ENCODE results near the gene CRAMP1. TPM values are rescaled to one million over a fixed set of nuclear protein-coding genes. Genes with fewer than 3 reads are reported as not detected.
"Not testable (repeated sequence)": the region's sequence is repeated elsewhere in the genome, so short reads cannot be mapped to it uniquely, and the experiment has no call there.

The CRAMP1 gene
- polyA plus RNA-seq, 1 donor: 22.0 TPM

GRCh38 chr16:1575578-1575977 is 36.6 kb upstream of the CRAMP1 start:
- Histone ChIP-seq H3K4me1 (ENCODE audit: control insufficient read depth, insufficient read depth, low read length) (no peaks in the 10 kb centered on the region), H3K4me3 (ENCODE audit: low read length) (no peak overlapping the region), H3K27me3 (ENCODE audit: control insufficient read depth, insufficient read depth, low read length) (no peaks in the 10 kb centered on the region), H3K27ac (ENCODE audit: low read length) (no peak overlapping the region), H3K36me3 (ENCODE audit: control insufficient read depth, insufficient read depth, low read length) (peaks cover 15% of the 10 kb centered on the region), H3K9me3 (ENCODE audit: control insufficient read depth, low read depth, low read length) (no peaks in the 10 kb centered on the region)
- DNase-seq: no peak

DNA sequence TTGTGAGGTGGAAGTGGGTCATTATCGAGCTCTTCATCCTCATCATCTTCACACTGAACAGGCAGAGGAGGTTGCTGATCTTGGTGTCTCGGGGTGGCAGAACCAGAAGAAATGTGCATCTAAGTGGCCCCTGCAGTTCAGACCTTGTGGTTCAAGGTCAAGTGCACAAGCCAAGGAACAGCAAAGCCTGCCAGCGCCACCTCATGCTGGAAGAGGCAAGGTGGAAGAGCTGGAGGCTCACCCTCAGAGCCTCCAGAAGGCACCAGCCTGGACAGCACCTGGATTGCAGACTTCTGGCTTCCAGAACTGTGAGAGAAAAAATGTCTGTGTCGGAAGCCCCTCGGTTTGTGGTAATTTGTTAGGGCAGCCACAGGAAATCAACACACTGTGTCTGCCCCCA is 32.9 kb upstream of the CRAMP1 start:
- no peak overlapping the region for H3K27ac ChIP-seq (ENCODE audit: low read length)
- H3K27me3 ChIP-seq (ENCODE audit: control insufficient read depth, insufficient read depth, low read length): no peaks in the 10 kb centered on the region
- no peaks in the 10 kb centered on the region for H3K9me3 ChIP-seq (ENCODE audit: control insufficient read depth, low read depth, low read length)
- H3K36me3 ChIP-seq (ENCODE audit: control insufficient read depth, insufficient read depth, low read length): peaks cover 27% of the 10 kb centered on the region
- no peak for DNase-seq
- no CpG with 5 or more reads among the region's 5 CpGs for WGBS (ENCODE audit: insufficient coverage, low lambda C conversion rate)
- no peak overlapping the region for H3K4me3 ChIP-seq (ENCODE audit: low read length)
- H3K4me1 ChIP-seq (ENCODE audit: control insufficient read depth, insufficient read depth, low read length): no peaks in the 10 kb centered on the region

- Histone ChIP-seq H3K27me3 (ENCODE audit: control insufficient read depth, insufficient read depth, low read length) (no peaks in the 10 kb centered on the region), H3K27ac (ENCODE audit: low read length) (no peak overlapping the region), H3K4me1 (ENCODE audit: control insufficient read depth, insufficient read depth, low read length) (no peaks in the 10 kb centered on the region), H3K4me3 (ENCODE audit: low read length) (no peak overlapping the region), H3K9me3 (ENCODE audit: control insufficient read depth, low read depth, low read length) (no peaks in the 10 kb centered on the region), H3K36me3 (ENCODE audit: control insufficient read depth, insufficient read depth, low read length) (peaks cover 33% of the 10 kb centered on the region)
- WGBS (ENCODE audit: insufficient coverage, low lambda C conversion rate): no CpG with 5 or more reads among the region's 12 CpGs
- no peak for DNase-seq
Measured at GRCh38 chr16:1580256-1580655, 31.9 kb upstream of the CRAMP1 start.

GRCh38 chr16:1580956-1581355 is 31.2 kb upstream of the CRAMP1 start:
- H3K27me3 ChIP-seq (ENCODE audit: control insufficient read depth, insufficient read depth, low read length): no peaks in the 10 kb centered on the region
- H3K4me3 ChIP-seq (ENCODE audit: low read length): no peak overlapping the region
- no peaks in the 10 kb centered on the region for H3K9me3 ChIP-seq (ENCODE audit: control insufficient read depth, low read depth, low read length)
- WGBS (ENCODE audit: insufficient coverage, low lambda C conversion rate): no CpG with 5 or more reads among the region's 6 CpGs
- peaks cover 34% of the 10 kb centered on the region for H3K36me3 ChIP-seq (ENCODE audit: control insufficient read depth, insufficient read depth, low read length)
- no peak overlapping the region for H3K27ac ChIP-seq (ENCODE audit: low read length)
- peak; percentile 4 to 8 for DNase-seq
- H3K4me1 ChIP-seq (ENCODE audit: control insufficient read depth, insufficient read depth, low read length): no peaks in the 10 kb centered on the region

DNA sequence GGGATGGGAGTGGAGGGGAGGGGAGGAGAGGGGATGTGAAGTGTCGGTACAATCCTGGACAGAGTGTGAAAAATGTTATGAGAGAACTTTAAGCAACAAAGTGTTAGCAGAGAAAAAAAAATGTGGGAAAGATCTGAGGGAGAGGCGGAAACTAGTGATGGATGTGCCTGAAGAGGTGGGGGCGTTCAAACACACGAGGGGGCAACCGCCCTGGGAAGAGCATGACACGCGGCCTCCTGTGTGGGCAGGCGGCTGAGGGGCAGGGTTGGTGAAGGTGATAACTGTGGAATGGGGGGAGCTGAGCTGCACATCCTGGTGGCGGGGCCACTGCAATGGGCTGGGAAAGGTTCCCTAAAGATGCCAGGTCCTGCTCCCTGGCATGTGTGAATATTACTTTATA is 30.4 kb upstream of the CRAMP1 start:
- DNase-seq: no peak
- H3K4me3 ChIP-seq (ENCODE audit: low read length): no peak overlapping the region
- H3K4me1 ChIP-seq (ENCODE audit: control insufficient read depth, insufficient read depth, low read length): no peaks in the 10 kb centered on the region
- H3K9me3 ChIP-seq (ENCODE audit: control insufficient read depth, low read depth, low read length): no peaks in the 10 kb centered on the region
- H3K27ac ChIP-seq (ENCODE audit: low read length): no peak overlapping the region
- H3K36me3 ChIP-seq (ENCODE audit: control insufficient read depth, insufficient read depth, low read length): peaks cover 41% of the 10 kb centered on the region
- WGBS (ENCODE audit: insufficient coverage, low lambda C conversion rate): 93% methylated on average over 3 of the region's 9 CpGs
- H3K27me3 ChIP-seq (ENCODE audit: control insufficient read depth, insufficient read depth, low read length): no peaks in the 10 kb centered on the region

DNA sequence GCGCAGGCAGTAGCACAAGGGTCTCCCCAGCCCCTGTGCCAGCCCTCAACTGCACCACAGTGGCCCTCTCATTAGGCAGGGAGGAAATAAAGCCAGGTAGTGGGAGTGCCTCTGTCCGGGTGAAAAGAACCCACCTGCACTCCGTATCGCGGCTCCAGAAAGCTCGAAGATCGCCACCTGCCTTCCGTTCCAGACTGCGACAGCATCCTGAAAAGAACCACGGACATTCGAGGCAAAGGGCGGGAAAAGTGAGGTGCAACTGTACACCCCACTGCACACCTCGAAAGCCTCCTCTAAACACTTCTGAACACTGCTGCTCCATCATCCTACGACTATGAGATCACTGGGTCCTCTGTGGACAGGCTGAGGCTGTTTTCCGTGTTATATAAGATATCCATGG is 29.0 kb upstream of the CRAMP1 start:
- no peak for DNase-seq
- Histone ChIP-seq H3K9me3 (ENCODE audit: control insufficient read depth, low read depth, low read length) (no peaks in the 10 kb centered on the region), H3K4me3 (ENCODE audit: low read length) (no peak overlapping the region), H3K36me3 (ENCODE audit: control insufficient read depth, insufficient read depth, low read length) (peaks cover 47% of the 10 kb centered on the region), H3K4me1 (ENCODE audit: control insufficient read depth, insufficient read depth, low read length) (no peaks in the 10 kb centered on the region), H3K27ac (ENCODE audit: low read length) (no peak overlapping the region), H3K27me3 (ENCODE audit: control insufficient read depth, insufficient read depth, low read length) (no peaks in the 10 kb centered on the region)
- 92% methylated on average over 2 of the region's 15 CpGs for WGBS (ENCODE audit: insufficient coverage, low lambda C conversion rate)

DNA sequence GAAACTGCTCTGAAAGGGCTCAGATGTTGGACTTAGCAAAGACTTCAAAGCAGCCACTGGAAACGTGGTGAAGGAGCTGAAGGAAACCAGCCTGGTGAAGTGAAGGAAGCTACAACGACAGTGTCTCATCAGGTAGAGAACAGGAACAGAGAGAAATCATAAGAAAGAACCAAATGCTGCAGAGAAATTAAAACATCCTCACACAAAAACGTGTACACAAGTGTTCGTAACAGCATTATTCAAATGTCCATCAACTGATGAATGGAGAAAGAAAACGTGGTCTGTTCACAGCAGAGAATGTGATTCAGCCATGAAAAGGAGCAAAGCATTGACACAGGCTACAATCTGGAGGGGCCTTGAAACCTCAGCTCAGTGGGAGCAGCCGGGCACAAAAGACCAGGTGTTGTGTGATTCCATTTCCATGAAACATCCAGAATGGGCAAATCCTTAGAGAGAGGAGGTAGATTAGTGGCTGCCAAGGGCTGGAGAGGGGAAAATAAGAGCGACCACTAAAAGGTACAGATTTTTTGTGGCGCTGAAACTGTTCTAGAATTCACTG is 27.2 kb upstream of the CRAMP1 start:
- H3K27ac ChIP-seq (ENCODE audit: low read length): no peak overlapping the region
- H3K9me3 ChIP-seq (ENCODE audit: control insufficient read depth, low read depth, low read length): no peaks in the 10 kb centered on the region
- peaks cover 54% of the 10 kb centered on the region for H3K36me3 ChIP-seq (ENCODE audit: control insufficient read depth, insufficient read depth, low read length)
- H3K27me3 ChIP-seq (ENCODE audit: control insufficient read depth, insufficient read depth, low read length): no peaks in the 10 kb centered on the region
- no peak for DNase-seq
- H3K4me3 ChIP-seq (ENCODE audit: low read length): no peak overlapping the region
- no peaks in the 10 kb centered on the region for H3K4me1 ChIP-seq (ENCODE audit: control insufficient read depth, insufficient read depth, low read length)
- WGBS (ENCODE audit: insufficient coverage, low lambda C conversion rate): 78% methylated on average over 2 of the region's 8 CpGs

DNA sequence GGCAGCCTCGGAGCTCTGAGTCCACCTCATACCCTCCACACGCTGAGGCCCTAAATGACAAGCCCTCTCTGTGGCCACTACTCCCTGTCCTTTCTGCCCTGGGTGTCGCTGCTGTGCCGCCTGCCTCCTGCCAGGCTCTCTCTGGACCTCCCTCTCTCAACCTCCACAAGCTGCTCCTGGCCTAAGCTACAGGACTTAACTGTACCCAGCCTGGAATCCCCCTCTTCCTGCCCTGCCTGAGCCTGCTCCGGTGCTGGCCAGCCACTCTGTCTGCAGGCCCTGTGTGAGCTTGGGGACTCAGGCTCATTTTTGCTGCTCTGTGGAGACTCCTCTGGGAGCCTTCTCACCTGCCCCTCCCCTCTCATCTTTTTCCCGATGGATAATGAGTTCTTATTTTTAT is 21.8 kb upstream of the CRAMP1 start:
- H3K4me3 ChIP-seq (ENCODE audit: low read length): no peak overlapping the region
- H3K9me3 ChIP-seq (ENCODE audit: control insufficient read depth, low read depth, low read length): no peaks in the 10 kb centered on the region
- H3K27ac ChIP-seq (ENCODE audit: low read length): no peak overlapping the region
- H3K4me1 ChIP-seq (ENCODE audit: control insufficient read depth, insufficient read depth, low read length): no peaks in the 10 kb centered on the region
- H3K27me3 ChIP-seq (ENCODE audit: control insufficient read depth, insufficient read depth, low read length): no peaks in the 10 kb centered on the region
- no peak for DNase-seq
- H3K36me3 ChIP-seq (ENCODE audit: control insufficient read depth, insufficient read depth, low read length): peaks cover 33% of the 10 kb centered on the region
- 67% methylated on average over 1 of the region's 6 CpGs for WGBS (ENCODE audit: insufficient coverage, low lambda C conversion rate)

GRCh38 chr16:1590930-1591705 is 21.0 kb upstream of the CRAMP1 start:
- Histone ChIP-seq H3K9me3 (ENCODE audit: control insufficient read depth, low read depth, low read length) (no peaks in the 10 kb centered on the region), H3K36me3 (ENCODE audit: control insufficient read depth, insufficient read depth, low read length) (peaks cover 30% of the 10 kb centered on the region), H3K4me3 (ENCODE audit: low read length) (no peak overlapping the region), H3K4me1 (ENCODE audit: control insufficient read depth, insufficient read depth, low read length) (no peaks in the 10 kb centered on the region), H3K27me3 (ENCODE audit: control insufficient read depth, insufficient read depth, low read length) (no peaks in the 10 kb centered on the region), H3K27ac (ENCODE audit: low read length) (no peak overlapping the region)
- no peak for DNase-seq
- 100% methylated on average over 1 of the region's 23 CpGs for WGBS (ENCODE audit: insufficient coverage, low lambda C conversion rate)

DNA sequence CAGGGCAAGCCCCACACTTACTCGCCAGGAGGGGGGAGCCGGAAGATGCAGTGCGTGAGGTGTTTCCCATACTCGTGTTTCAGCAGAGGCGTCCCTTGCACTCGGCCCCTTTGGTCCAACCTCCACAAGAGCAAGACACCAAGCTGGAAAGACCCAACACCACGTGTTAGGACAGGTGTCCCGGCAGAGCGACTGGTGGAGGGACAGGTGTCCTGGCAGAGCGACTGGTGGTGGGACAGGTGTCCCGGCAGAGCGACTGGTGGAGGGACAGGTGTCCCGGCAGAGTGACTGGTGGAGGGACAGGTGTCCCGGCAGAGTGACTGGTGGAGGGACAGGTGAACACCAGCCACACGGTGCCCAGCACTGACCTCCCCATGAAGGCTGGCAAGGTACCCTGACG is 19.7 kb upstream of the CRAMP1 start:
- no peaks in the 10 kb centered on the region for H3K9me3 ChIP-seq (ENCODE audit: control insufficient read depth, low read depth, low read length)
- H3K4me1 ChIP-seq (ENCODE audit: control insufficient read depth, insufficient read depth, low read length): no peaks in the 10 kb centered on the region
- no peak for DNase-seq
- WGBS (ENCODE audit: insufficient coverage, low lambda C conversion rate): no CpG with 5 or more reads among the region's 16 CpGs
- H3K4me3 ChIP-seq (ENCODE audit: low read length): no peak overlapping the region
- H3K36me3 ChIP-seq (ENCODE audit: control insufficient read depth, insufficient read depth, low read length): peaks cover 26% of the 10 kb centered on the region
- no peaks in the 10 kb centered on the region for H3K27me3 ChIP-seq (ENCODE audit: control insufficient read depth, insufficient read depth, low read length)
- no peak overlapping the region for H3K27ac ChIP-seq (ENCODE audit: low read length)

GRCh38 chr16:1595511-1595910 is 16.6 kb upstream of the CRAMP1 start:
- not testable (repeated sequence) for H3K27me3 ChIP-seq (ENCODE audit: control insufficient read depth, insufficient read depth, low read length); H3K4me1 ChIP-seq (ENCODE audit: control insufficient read depth, insufficient read depth, low read length); H3K4me3 ChIP-seq (ENCODE audit: low read length); H3K9me3 ChIP-seq (ENCODE audit: control insufficient read depth, low read depth, low read length); H3K27ac ChIP-seq (ENCODE audit: low read length); DNase-seq
- H3K36me3 ChIP-seq (ENCODE audit: control insufficient read depth, insufficient read depth, low read length): peaks cover 12% of the 10 kb centered on the region
- 100% methylated on average over 1 of the region's 5 CpGs for WGBS (ENCODE audit: insufficient coverage, low lambda C conversion rate)

Data from large intestine (tissue), 3 donors.